SU-DHL-6 (cell line): ENCODE measurements around the gene KRT73.

ENCODE experiments used
- H2AFZ ChIP-seq: fragments of 200-600 bp; sonication (generic); 2 replicates; pipeline ENCODE4 v1.6.1; 2014; ENCODE audit warnings: low read depth, mild to moderate bottlenecking, moderate library complexity, mixed read lengths, antibody characterized with exemption, low read length; ENCODE audit not compliant: severe bottlenecking
- H3F3A ChIP-seq: fragments of 200-600 bp; shearing (Covaris generic); 2 replicates; pipeline ENCODE4 v1.6.0; 2016; ENCODE audit warnings: antibody characterized with exemption, mild to moderate bottlenecking; ENCODE audit not compliant: insufficient read depth
- H3K27ac ChIP-seq: fragments of 200-600 bp; sonication (generic); 2 replicates; pipeline ENCODE4 v1.5.1; 2016; ENCODE audit warnings: low read depth, mild to moderate bottlenecking, low read length, moderate library complexity, mixed read lengths
- H3K27me3 ChIP-seq: fragments of 200-600 bp; sonication (generic), shearing (Covaris generic); 2 replicates; pipeline ENCODE4 v1.6.0; 2014; ENCODE audit warnings: mild to moderate bottlenecking, low read length
- H3K36me3 ChIP-seq: fragments of 200-600 bp; sonication (generic); 2 replicates; pipeline ENCODE4 v1.6.1; 2014; ENCODE audit warnings: mild to moderate bottlenecking, low read length, mixed read lengths
- H3K4me2 ChIP-seq: fragments of 300-600, 200-600 bp; shearing (Covaris generic), sonication (generic); 2 replicates; pipeline ENCODE4 v1.6.0; 2014; ENCODE audit warnings: low read length, low read depth, mild to moderate bottlenecking; ENCODE audit not compliant: poor library complexity, severe bottlenecking
- H3K4me3 ChIP-seq: fragments of 200-600 bp; sonication (generic); 2 replicates; pipeline ENCODE4 v1.5.1; 2014; ENCODE audit warnings: antibody characterized with exemption, low read length, mild to moderate bottlenecking, mixed read lengths; ENCODE audit not compliant: insufficient read depth, poor library complexity, severe bottlenecking
- H3K79me2 ChIP-seq: fragments of 200-600 bp; sonication (generic); 2 replicates; pipeline ENCODE4 v1.6.1; 2014; ENCODE audit warnings: mild to moderate bottlenecking, low read length, moderate library complexity; ENCODE audit not compliant: insufficient read depth
- H3K9ac ChIP-seq: fragments of 200-600 bp; sonication (generic); 2 replicates; pipeline ENCODE4 v1.7.0; 2014; ENCODE audit warnings: mild to moderate bottlenecking, low read length
- H3K9me2 ChIP-seq: fragments of 200-600 bp; sonication (generic); replicated peaks from 2 replicates; pipeline ENCODE4 v1.6.1; 2014; ENCODE audit warnings: low read length; ENCODE audit not compliant: insufficient read depth
- H3K9me3 ChIP-seq: fragments of 200-600 bp; sonication (generic); 2 replicates; pipeline ENCODE4 v1.6.1; 2014; ENCODE audit warnings: low read length, mixed read lengths; ENCODE audit not compliant: insufficient read depth
- H4K20me1 ChIP-seq: fragments of 200-600 bp; sonication (generic); 2 replicates; pipeline ENCODE4 v1.6.1; 2014; ENCODE audit warnings: low read depth, mild to moderate bottlenecking, antibody characterized with exemption, low read length, moderate library complexity, mixed read lengths
- EZH2phosphoT487 ChIP-seq: fragments of 200-600 bp; sonication (generic), shearing (Covaris generic); conservative IDR thresholded peaks from 2 replicates; pipeline ENCODE4 v1.6.1; 2018; ENCODE audit warnings: mild to moderate bottlenecking, antibody characterized with exemption, low read length, moderate library complexity, mixed read lengths
- TF ChIP-seq, protein P1 (sequence below): fragments of 200-600 bp; sonication (generic); IDR thresholded peaks from one replicate; pipeline ENCODE4 v1.5.1; 2017; ENCODE audit warnings: antibody characterized with exemption, mild to moderate bottlenecking, low read length, moderate library complexity; ENCODE audit not compliant: insufficient read depth, poor library complexity, severe bottlenecking

Gene KRT73

DNA sequence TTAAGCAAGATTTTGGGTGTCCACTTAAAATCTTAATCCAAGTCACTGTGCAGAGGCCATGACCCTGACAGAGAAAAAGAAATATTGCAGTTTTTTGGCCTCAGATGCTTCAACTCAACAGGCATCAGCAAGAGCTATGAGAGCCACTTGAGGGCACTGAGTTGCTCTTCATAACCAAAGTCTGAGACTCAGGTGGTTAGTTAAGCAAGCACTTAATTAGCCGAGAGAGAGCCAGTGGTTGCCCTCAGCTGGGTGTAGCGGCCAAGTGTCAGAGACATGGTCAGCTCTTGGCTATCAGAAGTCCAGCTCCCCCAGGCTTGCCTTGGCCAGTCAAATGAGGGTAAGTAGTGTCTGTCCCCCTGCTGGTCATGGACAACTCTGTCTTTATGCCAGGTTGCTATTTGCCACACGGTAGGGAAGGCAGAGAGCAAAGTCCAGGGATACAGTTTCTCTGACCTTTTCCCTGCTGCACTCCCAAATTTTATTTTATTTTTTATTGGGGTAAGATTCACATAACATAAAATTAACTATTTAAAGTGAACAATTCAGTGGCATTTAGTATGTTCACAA is 56.4 kb downstream of the KRT73 start:
- Histone ChIP-seq H3K27ac (no peak overlapping the region), H3F3A (no peaks in the 10 kb centered on the region), H3K4me3 (no peak overlapping the region), H3K9me2 (no peaks in the 10 kb centered on the region), H3K79me2 (no peaks in the 10 kb centered on the region), H3K9me3 (no peaks in the 10 kb centered on the region), H3K27me3 (no peaks in the 10 kb centered on the region), H3K4me2 (no peak overlapping the region), H3K36me3 (no peaks in the 10 kb centered on the region), H2AFZ (no peak overlapping the region), H3K9ac (no peak overlapping the region), H4K20me1 (no peaks in the 10 kb centered on the region)
- TF ChIP-seq, protein P1, sequence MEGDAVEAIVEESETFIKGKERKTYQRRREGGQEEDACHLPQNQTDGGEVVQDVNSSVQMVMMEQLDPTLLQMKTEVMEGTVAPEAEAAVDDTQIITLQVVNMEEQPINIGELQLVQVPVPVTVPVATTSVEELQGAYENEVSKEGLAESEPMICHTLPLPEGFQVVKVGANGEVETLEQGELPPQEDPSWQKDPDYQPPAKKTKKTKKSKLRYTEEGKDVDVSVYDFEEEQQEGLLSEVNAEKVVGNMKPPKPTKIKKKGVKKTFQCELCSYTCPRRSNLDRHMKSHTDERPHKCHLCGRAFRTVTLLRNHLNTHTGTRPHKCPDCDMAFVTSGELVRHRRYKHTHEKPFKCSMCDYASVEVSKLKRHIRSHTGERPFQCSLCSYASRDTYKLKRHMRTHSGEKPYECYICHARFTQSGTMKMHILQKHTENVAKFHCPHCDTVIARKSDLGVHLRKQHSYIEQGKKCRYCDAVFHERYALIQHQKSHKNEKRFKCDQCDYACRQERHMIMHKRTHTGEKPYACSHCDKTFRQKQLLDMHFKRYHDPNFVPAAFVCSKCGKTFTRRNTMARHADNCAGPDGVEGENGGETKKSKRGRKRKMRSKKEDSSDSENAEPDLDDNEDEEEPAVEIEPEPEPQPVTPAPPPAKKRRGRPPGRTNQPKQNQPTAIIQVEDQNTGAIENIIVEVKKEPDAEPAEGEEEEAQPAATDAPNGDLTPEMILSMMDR, result no peak
- TF ChIP-seq EZH2phosphoT487, result no peak

DNA sequence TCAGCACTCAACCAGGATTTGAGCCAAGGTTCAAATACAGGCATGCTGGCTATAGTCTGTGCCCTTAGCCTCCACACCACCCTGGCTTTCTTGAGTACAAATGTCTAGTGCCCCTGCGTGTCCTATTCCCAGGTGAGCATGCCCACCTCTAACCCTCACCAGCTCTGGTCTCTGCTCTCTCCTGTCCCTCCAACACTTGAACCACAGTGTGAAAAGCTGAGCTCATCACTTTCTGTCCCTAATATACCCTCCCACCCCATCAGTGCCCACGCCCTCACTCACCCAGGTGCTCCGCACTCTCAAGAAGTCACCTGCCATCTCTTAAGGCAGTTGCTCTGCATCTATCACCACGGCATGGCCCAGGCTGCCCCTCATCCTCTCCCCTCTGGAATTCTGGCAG is 58.4 kb downstream of the KRT73 start:
- Histone ChIP-seq H3K4me3 (no peak overlapping the region), H3K36me3 (no peaks in the 10 kb centered on the region), H3K27ac (no peak overlapping the region), H3K9ac (no peak overlapping the region), H3K4me2 (no peak overlapping the region), H3F3A (no peaks in the 10 kb centered on the region), H3K9me2 (no peaks in the 10 kb centered on the region), H3K79me2 (no peaks in the 10 kb centered on the region), H4K20me1 (no peaks in the 10 kb centered on the region), H3K27me3 (no peaks in the 10 kb centered on the region), H2AFZ (no peak overlapping the region), H3K9me3 (no peaks in the 10 kb centered on the region)
- TF ChIP-seq, protein P1, result no peak
- no peak for TF ChIP-seq EZH2phosphoT487

DNA sequence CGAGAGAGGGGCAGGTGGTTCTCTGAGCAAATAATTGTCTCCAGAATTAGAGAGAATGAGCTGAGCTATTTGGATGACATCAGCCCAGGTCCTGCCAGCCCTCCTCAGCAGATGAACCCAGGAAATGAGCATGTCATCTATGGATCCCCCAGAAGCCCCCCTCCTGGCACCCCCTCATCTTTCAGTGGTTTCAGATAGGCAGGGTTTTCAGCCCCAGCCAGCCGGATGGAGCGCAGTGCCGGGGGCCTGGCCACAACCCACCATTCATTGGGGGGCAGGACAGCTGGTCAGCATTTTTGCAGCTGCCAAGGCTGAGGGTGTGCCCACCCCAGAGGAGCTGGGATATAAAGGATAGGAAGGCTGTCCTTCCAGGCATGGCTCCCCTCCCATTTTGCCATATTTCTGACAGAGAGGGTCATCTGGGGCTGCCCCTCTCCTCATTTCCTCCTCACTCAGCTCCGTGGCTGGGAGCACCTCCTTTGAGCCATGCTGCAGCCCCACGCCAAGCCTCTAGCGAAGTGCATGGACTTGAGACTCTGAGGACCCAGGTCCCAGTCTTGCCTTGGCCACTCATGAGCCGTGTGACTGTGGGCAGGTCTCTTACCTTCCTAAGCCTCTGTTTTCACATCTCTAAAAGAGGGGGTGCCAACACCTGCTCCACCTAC is 59.4 kb downstream of the KRT73 start:
- H3K36me3 ChIP-seq, result no peaks in the 10 kb centered on the region
- H3K27me3 ChIP-seq, result no peaks in the 10 kb centered on the region
- H3K9me2 ChIP-seq, result no peaks in the 10 kb centered on the region
- H3K4me2 ChIP-seq, result no peak overlapping the region
- H3K27ac ChIP-seq, result no peak overlapping the region
- H2AFZ ChIP-seq, result no peak overlapping the region
- H3K9ac ChIP-seq, result no peak overlapping the region
- H3K79me2 ChIP-seq, result no peaks in the 10 kb centered on the region
- H3K9me3 ChIP-seq, result no peaks in the 10 kb centered on the region
- H4K20me1 ChIP-seq, result no peaks in the 10 kb centered on the region
- no peaks in the 10 kb centered on the region for H3F3A ChIP-seq
- TF ChIP-seq, protein P1, result no peak
- no peak for TF ChIP-seq EZH2phosphoT487
- H3K4me3 ChIP-seq, result no peak overlapping the region
